GM21515 (cell line): ENCODE measurements around the gene HEATR5A.
"Not testable (repeated sequence)": the region's sequence is repeated elsewhere in the genome, so short reads cannot be mapped to it uniquely, and the experiment has no call there.

ENCODE experiments used
- ATAC-seq: cut with Tn5 transposase; IDR thresholded peaks from one replicate; pipeline ENCODE4 v1.9.1; 2021; ENCODE audit not compliant: unreplicated experiment

Gene HEATR5A

GRCh38 chr14:31420319-31421111, at the start of gene HEATR5A:
Gene HEATR5A (minus strand): TSS chr14:31420550. CDS start chr14:31402975, 17,575 bp downstream.
- peak; percentile 97 for ATAC-seq

GRCh38 chr14:31466554-31466953, 46.2 kb upstream of the HEATR5A start:
- no peak for ATAC-seq

- no peak for ATAC-seq
Measured at GRCh38 chr14:31465111-31465510, 44.8 kb upstream of the HEATR5A start.

- ATAC-seq: not testable (repeated sequence)
Measured at GRCh38 chr14:31462450-31462849, 42.1 kb upstream of the HEATR5A start.

GRCh38 chr14:31461545-31461944, 41.2 kb upstream of the HEATR5A start:
- no peak for ATAC-seq

- ATAC-seq: no peak
Measured at GRCh38 chr14:31457665-31458659, 37.6 kb upstream of the HEATR5A start.

GRCh38 chr14:31456841-31457664, 36.7 kb upstream of the HEATR5A start, which contains the start of gene DTD2:
Gene DTD2 (minus strand): TSS chr14:31457506. CDS start chr14:31457393, 113 bp downstream.
- peak; percentile 97 for ATAC-seq

- ATAC-seq: no peak
Measured at GRCh38 chr14:31449971-31450610, 29.7 kb upstream of the HEATR5A start.

- no peak for ATAC-seq
Measured at GRCh38 chr14:31449136-31449535, 28.8 kb upstream of the HEATR5A start.

GRCh38 chr14:31445703-31446102, 25.4 kb upstream of the HEATR5A start:
- no peak for ATAC-seq

GRCh38 chr14:31442284-31442683, 21.9 kb upstream of the HEATR5A start:
- no peak for ATAC-seq

- no peak for ATAC-seq
Measured at GRCh38 chr14:31441273-31442111, 21.1 kb upstream of the HEATR5A start.

GRCh38 chr14:31440280-31440679, 19.9 kb upstream of the HEATR5A start:
- ATAC-seq: no peak

GRCh38 chr14:31439561-31439960, 19.2 kb upstream of the HEATR5A start:
- ATAC-seq: no peak

- not testable (repeated sequence) for ATAC-seq
Measured at GRCh38 chr14:31437045-31437691, 16.8 kb upstream of the HEATR5A start.

GRCh38 chr14:31435276-31435675, 14.9 kb upstream of the HEATR5A start:
- no peak for ATAC-seq

- no peak for ATAC-seq
Measured at GRCh38 chr14:31430634-31431264, 10.4 kb upstream of the HEATR5A start.

- ATAC-seq: no peak
Measured at GRCh38 chr14:31429791-31430190, 9.4 kb upstream of the HEATR5A start.
